ENCODE data around the gene PKHD1.

PKHD1 gene

GRCh38 chr6:52045033-52045432 is 42.4 kb downstream of the PKHD1 start:
- DNase-seq, result no peak

GRCh38 chr6:52042141-52042885 is 45.1 kb downstream of the PKHD1 start:
- no peak for DNase-seq

- no peak for DNase-seq
Observed at GRCh38 chr6:52041134-52041533, 46.3 kb downstream of the PKHD1 start.

- no peak for DNase-seq
Observed at GRCh38 chr6:52027699-52028098, 59.7 kb downstream of the PKHD1 start.

- no peak for DNase-seq
Observed at GRCh38 chr6:52024451-52025068, 62.9 kb downstream of the PKHD1 start.

- DNase-seq, result no peak
Observed at GRCh38 chr6:52022675-52023074, 64.7 kb downstream of the PKHD1 start.

GRCh38 chr6:52020945-52021570 is 66.4 kb downstream of the PKHD1 start:
- DNase-seq, result peak; percentile 38

GRCh38 chr6:52019881-52020280 is 67.5 kb downstream of the PKHD1 start:
- DNase-seq, result no peak

GRCh38 chr6:52019092-52019491 is 68.3 kb downstream of the PKHD1 start:
- DNase-seq, result peak; percentile 90

- DNase-seq, result peak; percentile 49
Observed at GRCh38 chr6:52016915-52017748, 70.3 kb downstream of the PKHD1 start.

GRCh38 chr6:52015953-52016352 is 71.5 kb downstream of the PKHD1 start:
- no peak for DNase-seq

GRCh38 chr6:52014391-52014790 is 73.0 kb downstream of the PKHD1 start:
- no peak for DNase-seq

GRCh38 chr6:52013035-52013434 is 74.4 kb downstream of the PKHD1 start:
- no peak for DNase-seq

- no peak for DNase-seq
Observed at GRCh38 chr6:52012582-52012981, 74.8 kb downstream of the PKHD1 start.

GRCh38 chr6:52010806-52011205 is 76.6 kb downstream of the PKHD1 start:
- DNase-seq, result no peak

- no peak for DNase-seq
Observed at GRCh38 chr6:52010145-52010544, 77.3 kb downstream of the PKHD1 start.

- no peak for DNase-seq
Observed at GRCh38 chr6:52009466-52010140, 77.8 kb downstream of the PKHD1 start.

- DNase-seq, result no peak
Observed at GRCh38 chr6:52000064-52000463, 87.3 kb downstream of the PKHD1 start.

- DNase-seq, result no peak
Observed at GRCh38 chr6:51996296-51996947, 91.0 kb downstream of the PKHD1 start.

- no peak for DNase-seq
Observed at GRCh38 chr6:51995214-51995755, 92.1 kb downstream of the PKHD1 start.

GRCh38 chr6:51992876-51993275 is 94.5 kb downstream of the PKHD1 start:
- no peak for DNase-seq

GRCh38 chr6:51989789-51990188 is 97.6 kb downstream of the PKHD1 start:
- no peak for DNase-seq
